ENCODE data around the gene SNAP91. TPM values are rescaled to one million over a fixed set of nuclear protein-coding genes. Genes with fewer than 3 reads are reported as not detected.
"Not testable (repeated sequence)": the region's sequence is repeated elsewhere in the genome, so short reads cannot be mapped to it uniquely, and the experiment has no call there.

SNAP91 gene
- total RNA-seq, 1 donor from 2014 or later = 2.1 TPM

GRCh38 chr6:83589076-83589475, 119.8 kb downstream of the SNAP91 start:
- no peaks in the 10 kb centered on the region for H3K27me3 Mint-ChIP-seq
- no peak for DNase-seq (ENCODE audit: low spot score, unreplicated experiment)
- TF ChIP-seq CTCF (IDR thresholded peaks at IDR 0.05; ENCODE audit: unreplicated experiment) = no peak
- H3K4me1 Mint-ChIP-seq (ENCODE audit: low read depth) = no peaks in the 10 kb centered on the region
- H3K4me3 Mint-ChIP-seq (ENCODE audit: low read depth) = no peak overlapping the region
- no peaks in the 10 kb centered on the region for H3K9me3 Mint-ChIP-seq (ENCODE audit: low read depth)
- no peaks in the 10 kb centered on the region for H3K36me3 Mint-ChIP-seq (ENCODE audit: insufficient read depth)
- H3K27ac Mint-ChIP-seq = no peak overlapping the region

GRCh38 chr6:83578057-83578456, 130.8 kb downstream of the SNAP91 start:
- no peak overlapping the region for H3K4me3 Mint-ChIP-seq (ENCODE audit: low read depth)
- H3K9me3 Mint-ChIP-seq (ENCODE audit: low read depth) = no peaks in the 10 kb centered on the region
- no peaks in the 10 kb centered on the region for H3K27me3 Mint-ChIP-seq
- peaks cover 2% of the 10 kb centered on the region for H3K4me1 Mint-ChIP-seq (ENCODE audit: low read depth)
- TF ChIP-seq CTCF (IDR thresholded peaks at IDR 0.05; ENCODE audit: unreplicated experiment) = no peak
- no peak overlapping the region for H3K27ac Mint-ChIP-seq
- DNase-seq (ENCODE audit: low spot score, unreplicated experiment) = no peak
- no peaks in the 10 kb centered on the region for H3K36me3 Mint-ChIP-seq (ENCODE audit: insufficient read depth)

GRCh38 chr6:83574783-83575182, 134.1 kb downstream of the SNAP91 start:
- TF ChIP-seq CTCF (IDR thresholded peaks at IDR 0.05; ENCODE audit: unreplicated experiment) = no peak
- Mint-ChIP-seq H3K27me3 (no peaks in the 10 kb centered on the region), H3K4me3 (ENCODE audit: low read depth) (no peak overlapping the region), H3K9me3 (ENCODE audit: low read depth) (peaks cover 9% of the 10 kb centered on the region), H3K4me1 (ENCODE audit: low read depth) (peaks cover 2% of the 10 kb centered on the region), H3K36me3 (ENCODE audit: insufficient read depth) (no peaks in the 10 kb centered on the region), H3K27ac (no peak overlapping the region)
- DNase-seq (ENCODE audit: low spot score, unreplicated experiment) = no peak

GRCh38 chr6:83571663-83572185, 137.2 kb downstream of the SNAP91 start:
- H3K27me3 Mint-ChIP-seq; H3K4me1 Mint-ChIP-seq (ENCODE audit: low read depth): not testable (repeated sequence)

GRCh38 chr6:83558975-83559374, 149.9 kb downstream of the SNAP91 start:
- no peaks in the 10 kb centered on the region for H3K36me3 Mint-ChIP-seq (ENCODE audit: insufficient read depth)
- no peak overlapping the region for H3K27ac Mint-ChIP-seq
- no peaks in the 10 kb centered on the region for H3K4me1 Mint-ChIP-seq (ENCODE audit: low read depth)
- no peak for DNase-seq (ENCODE audit: low spot score, unreplicated experiment)
- no peak for TF ChIP-seq CTCF (IDR thresholded peaks at IDR 0.05; ENCODE audit: unreplicated experiment)
- H3K9me3 Mint-ChIP-seq (ENCODE audit: low read depth) = peaks cover 5% of the 10 kb centered on the region
- H3K27me3 Mint-ChIP-seq = no peaks in the 10 kb centered on the region
- H3K4me3 Mint-ChIP-seq (ENCODE audit: low read depth) = no peak overlapping the region

More at GRCh38 chr6:83571663-83572185, 137.2 kb downstream of the SNAP91 start:
- DNase-seq (ENCODE audit: low spot score, unreplicated experiment); H3K4me3 Mint-ChIP-seq (ENCODE audit: low read depth); H3K27ac Mint-ChIP-seq; H3K36me3 Mint-ChIP-seq (ENCODE audit: insufficient read depth): not testable (repeated sequence)
- peaks cover 14% of the 10 kb centered on the region for H3K9me3 Mint-ChIP-seq (ENCODE audit: low read depth)

GRCh38 chr6:83556871-83557270, 152.0 kb downstream of the SNAP91 start:
- Mint-ChIP-seq H3K9me3 (ENCODE audit: low read depth) (no peaks in the 10 kb centered on the region), H3K4me3 (ENCODE audit: low read depth) (no peak overlapping the region), H3K27me3 (no peaks in the 10 kb centered on the region), H3K4me1 (ENCODE audit: low read depth) (no peaks in the 10 kb centered on the region), H3K36me3 (ENCODE audit: insufficient read depth) (no peaks in the 10 kb centered on the region), H3K27ac (no peak overlapping the region)
- TF ChIP-seq CTCF (IDR thresholded peaks at IDR 0.05; ENCODE audit: unreplicated experiment) = no peak
- no peak for DNase-seq (ENCODE audit: low spot score, unreplicated experiment)

GRCh38 chr6:83551748-83552147, 157.2 kb downstream of the SNAP91 start:
- H3K4me1 Mint-ChIP-seq (ENCODE audit: low read depth); DNase-seq (ENCODE audit: low spot score, unreplicated experiment); H3K27ac Mint-ChIP-seq; H3K4me3 Mint-ChIP-seq (ENCODE audit: low read depth); H3K36me3 Mint-ChIP-seq (ENCODE audit: insufficient read depth); H3K9me3 Mint-ChIP-seq (ENCODE audit: low read depth); H3K27me3 Mint-ChIP-seq: not testable (repeated sequence)

GRCh38 chr6:83550482-83550881, 158.4 kb downstream of the SNAP91 start:
- not testable (repeated sequence) for H3K27ac Mint-ChIP-seq; H3K4me3 Mint-ChIP-seq (ENCODE audit: low read depth); DNase-seq (ENCODE audit: low spot score, unreplicated experiment); H3K36me3 Mint-ChIP-seq (ENCODE audit: insufficient read depth); H3K9me3 Mint-ChIP-seq (ENCODE audit: low read depth); H3K4me1 Mint-ChIP-seq (ENCODE audit: low read depth); H3K27me3 Mint-ChIP-seq
